ENCODE results near the gene TSTD2. TPM values are rescaled to one million over a fixed set of nuclear protein-coding genes. Genes with fewer than 3 reads are reported as not detected.

The TSTD2 gene
- total RNA-seq, 3 donors from 2014 or later, result 21.8 to 25.9 (median 24.4) TPM

- intact Hi-C loops (cut with DNase I; ENCODE audit: low total_unique reads), result no loop called here
- Histone ChIP-seq H3K27ac (no peak overlapping the region), H3K4me1 (no peaks in the 10 kb centered on the region), H3K27me3 (no peaks in the 10 kb centered on the region), H3K4me3 (no peak overlapping the region), H3K36me3 (peaks cover 3% of the 10 kb centered on the region), H3K9me3 (no peaks in the 10 kb centered on the region)
- TF ChIP-seq CTCF (IDR thresholded peaks at IDR 0.05) (peak; percentile 57 to 80 (median 79)), POLR2AphosphoS5 (IDR thresholded peaks at IDR 0.05) (no peak)
- DNase-seq (ENCODE audit: low spot score in 2 of 2), result peak in 1 of 2 donors; percentile 41
These were observed 17.6 kb downstream of the TSTD2 start for GRCh38 chr9:97615439-97616072.

GRCh38 chr9:97604901-97605645, 28.1 kb downstream of the TSTD2 start:
- intact Hi-C loops (cut with DNase I; ENCODE audit: low total_unique reads), result loop anchor here (5.0 kb wide), 1 partner anchor 1888 kb away; no protein-coding TSS in a partner anchor
- DNase-seq (ENCODE audit: low spot score in 2 of 2), result no peak

GRCh38 chr9:97602430-97602829, 30.7 kb downstream of the TSTD2 start:
- DNase-seq (ENCODE audit: low spot score in 2 of 2), result no peak
- Histone ChIP-seq H3K4me1 (no peaks in the 10 kb centered on the region), H3K4me3 (no peak overlapping the region), H3K9me3 (no peaks in the 10 kb centered on the region), H3K36me3 (peaks cover 11% of the 10 kb centered on the region), H3K27me3 (no peaks in the 10 kb centered on the region), H3K27ac (no peak overlapping the region)
- intact Hi-C loops (cut with DNase I; ENCODE audit: low total_unique reads), result loop anchor here (5.0 kb wide), 1 partner anchor 1885 kb away; no protein-coding TSS in a partner anchor
- TF ChIP-seq POLR2AphosphoS5 (IDR thresholded peaks at IDR 0.05) (no peak), CTCF (IDR thresholded peaks at IDR 0.05) (no peak), POLR2A (IDR thresholded peaks at IDR 0.05) (no peak)

More at GRCh38 chr9:97604901-97605645, 28.1 kb downstream of the TSTD2 start:
- no peak for TF ChIP-seq POLR2A (IDR thresholded peaks at IDR 0.05)
- no peak for TF ChIP-seq POLR2AphosphoS5 (IDR thresholded peaks at IDR 0.05)
- TF ChIP-seq CTCF (IDR thresholded peaks at IDR 0.05), result no peak
- Histone ChIP-seq H3K27me3 (no peaks in the 10 kb centered on the region), H3K4me1 (no peaks in the 10 kb centered on the region), H3K9me3 (no peaks in the 10 kb centered on the region), H3K27ac (no peak overlapping the region), H3K36me3 (peaks cover 11% of the 10 kb centered on the region), H3K4me3 (no peak overlapping the region)

- no peaks in the 10 kb centered on the region for H3K9me3 ChIP-seq
These were observed 31.8 kb downstream of the TSTD2 start for GRCh38 chr9:97601228-97601898.

More at GRCh38 chr9:97601228-97601898, 31.8 kb downstream of the TSTD2 start:
- DNase-seq (ENCODE audit: low spot score in 2 of 2), result no peak
- TF ChIP-seq CTCF (IDR thresholded peaks at IDR 0.05), result no peak
- TF ChIP-seq POLR2AphosphoS5 (IDR thresholded peaks at IDR 0.05), result no peak
- TF ChIP-seq POLR2A (IDR thresholded peaks at IDR 0.05), result no peak
- Histone ChIP-seq H3K27me3 (no peaks in the 10 kb centered on the region), H3K36me3 (peaks cover 11% of the 10 kb centered on the region), H3K4me3 (no peak overlapping the region), H3K27ac (no peak overlapping the region), H3K4me1 (no peaks in the 10 kb centered on the region)
- intact Hi-C loops (cut with DNase I; ENCODE audit: low total_unique reads), result loop anchor here (5.0 kb wide), 1 partner anchor 1884 kb away; no protein-coding TSS in a partner anchor
